A673 (cell line): Measurements from ENCODE around the gene SCN2A.

ENCODE experiments used
- EZH2 ChIP-seq: fragments of 200-600 bp; sonication (generic); IDR thresholded peaks from 2 replicates; pipeline ENCODE4 v1.6.1; 2017; ENCODE audit warnings: borderline replicate concordance, low read depth, mild to moderate bottlenecking, mixed read lengths, antibody characterized with exemption, low read length; ENCODE audit not compliant: poor library complexity, severe bottlenecking
- TF ChIP-seq, protein P1 (sequence below): fragments of 300-800, 200-600 bp; sonication (generic); conservative IDR thresholded peaks from 2 replicates; pipeline ENCODE4 v1.5.1; 2017; ENCODE audit warnings: low read depth, mild to moderate bottlenecking, antibody characterized with exemption, low read length, moderate library complexity, mixed read lengths

DNA sequence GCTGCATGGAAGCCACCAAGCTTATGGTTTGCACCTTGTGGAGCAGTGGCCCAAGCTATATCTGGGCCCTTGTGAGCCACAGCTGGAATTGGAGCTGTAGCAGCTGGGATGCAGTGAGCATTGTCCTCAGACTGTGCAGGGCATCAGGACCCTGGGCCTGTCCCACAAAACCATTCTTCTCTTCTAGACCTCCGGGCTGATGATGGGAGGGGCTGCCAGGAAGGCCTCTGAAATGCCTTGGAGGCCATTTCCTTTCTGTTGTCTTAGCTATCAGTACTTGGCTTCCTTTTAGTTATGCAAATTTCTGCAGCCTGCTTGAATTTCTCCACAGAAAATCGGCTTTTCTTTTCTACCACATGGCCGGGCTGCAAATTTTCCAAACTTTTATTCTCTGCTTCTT lies 183.9 kb downstream of the SCN2A start:
- TF ChIP-seq, protein P1, sequence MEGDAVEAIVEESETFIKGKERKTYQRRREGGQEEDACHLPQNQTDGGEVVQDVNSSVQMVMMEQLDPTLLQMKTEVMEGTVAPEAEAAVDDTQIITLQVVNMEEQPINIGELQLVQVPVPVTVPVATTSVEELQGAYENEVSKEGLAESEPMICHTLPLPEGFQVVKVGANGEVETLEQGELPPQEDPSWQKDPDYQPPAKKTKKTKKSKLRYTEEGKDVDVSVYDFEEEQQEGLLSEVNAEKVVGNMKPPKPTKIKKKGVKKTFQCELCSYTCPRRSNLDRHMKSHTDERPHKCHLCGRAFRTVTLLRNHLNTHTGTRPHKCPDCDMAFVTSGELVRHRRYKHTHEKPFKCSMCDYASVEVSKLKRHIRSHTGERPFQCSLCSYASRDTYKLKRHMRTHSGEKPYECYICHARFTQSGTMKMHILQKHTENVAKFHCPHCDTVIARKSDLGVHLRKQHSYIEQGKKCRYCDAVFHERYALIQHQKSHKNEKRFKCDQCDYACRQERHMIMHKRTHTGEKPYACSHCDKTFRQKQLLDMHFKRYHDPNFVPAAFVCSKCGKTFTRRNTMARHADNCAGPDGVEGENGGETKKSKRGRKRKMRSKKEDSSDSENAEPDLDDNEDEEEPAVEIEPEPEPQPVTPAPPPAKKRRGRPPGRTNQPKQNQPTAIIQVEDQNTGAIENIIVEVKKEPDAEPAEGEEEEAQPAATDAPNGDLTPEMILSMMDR = no peak
- TF ChIP-seq EZH2 = no peak
